HepG2 (cell line): ENCODE data around the gene TMEM171. TPM values are rescaled to one million over a fixed set of nuclear protein-coding genes. Genes with fewer than 3 reads are reported as not detected.

Source experiments
- ATAC-seq: fragments of 200-7000 bp; cut with Tn5 transposase; 3 replicates; pipeline ENCODE4 v1.9.1; 2020; ENCODE audit warnings: mild to moderate bottlenecking, moderate library complexity
- BruUV-seq: library from RNA; stranded (reverse); fragments of 400-500 nt; replicated peaks from 2 replicates; lab custom pipeline; 2021; lab: Mats Ljungman, UMichigan
- CTCF ChIA-PET: fragments of 300-600 bp; formaldehyde crosslinking; extraction: SDS; loops from one replicate; lab custom pipeline; 2021; ENCODE audit warnings: low total read pairs, inconsistent platforms, low intra/inter-chr PET ratio; lab: Yijun Ruan, JAX
- POLR2A ChIA-PET: fragments of 350-600 bp; sonication (Branson Sonifier 250); formaldehyde crosslinking; loops from one replicate; lab custom pipeline; 2020; ENCODE audit warnings: antibody characterized with exemption, inconsistent platforms; lab: Yijun Ruan, JAX
- DNase-seq: peaks from one replicate; pipeline ENCODE4 v3.0.0-alpha.2; 2015; ENCODE audit warnings: low spot score
- FAIRE-seq: peaks from 3 replicates; lab custom pipeline; 2011; peaks lifted over from hg19 to GRCh38; lab: Jason Lieb, UNC
- H2AFZ ChIP-seq: one replicate; pipeline ENCODE4 v1.6.1; 2011; ENCODE audit warnings: low read length, inconsistent platforms
- H3K27ac ChIP-seq: fragments of 300-600 bp; 3 replicates; pipeline ENCODE4 v1.8.0; 2011; ENCODE audit warnings: mixed run types, mild to moderate bottlenecking, mixed read lengths, low read length, inconsistent platforms; ENCODE audit not compliant: insufficient read depth; ENCODE audit errors: extremely low read length
- H3K27me3 ChIP-seq, 2 experiments: fragments of 200-600 bp in 1 of 2; 2 replicates in 1 of 2; 3 replicates in 1 of 2; pipeline versions ENCODE4 v1.6.0 to v1.8.0; 2011; ENCODE audit warnings: low read length in 2 of 2, mild to moderate bottlenecking in 2 of 2, moderate library complexity in 2 of 2, inconsistent platforms in 1 of 2; ENCODE audit not compliant: insufficient read depth in 2 of 2, control insufficient read depth in 1 of 2
- H3K36me3 ChIP-seq, 2 experiments: fragments of 200-600 bp in 1 of 2; replicated peaks in 1 of 2; 2 replicates in 1 of 2; 3 replicates in 1 of 2; pipeline versions ENCODE4 v1.5.1 to v1.8.0; 2011; ENCODE audit warnings: low read length in 2 of 2, inconsistent platforms in 1 of 2; ENCODE audit not compliant: insufficient read depth in 2 of 2, control insufficient read depth in 1 of 2
- H3K4me1 ChIP-seq: 2 replicates; pipeline ENCODE4 v1.5.1; 2012; ENCODE audit warnings: low read length, inconsistent platforms; ENCODE audit not compliant: insufficient read depth
- H3K4me2 ChIP-seq: 2 replicates; pipeline ENCODE4 v1.6.0; 2011; ENCODE audit warnings: low read depth, low read length, inconsistent platforms
- H3K4me3 ChIP-seq, 3 experiments: fragments of 200-600 bp in 1 of 3; sonication (generic), shearing (Covaris generic) in 1 of 3; replicated peaks in 1 of 3; 2 replicates each; pipeline ENCODE4 v1.5.1; 2011 to 2016; ENCODE audit warnings: low read length in 3 of 3, inconsistent platforms in 2 of 3, low read depth in 2 of 3, mild to moderate bottlenecking in 2 of 3, control low read depth in 1 of 3, mixed read lengths in 1 of 3; ENCODE audit not compliant: insufficient read depth in 1 of 3
- H3K79me2 ChIP-seq: one replicate; pipeline ENCODE4 v1.6.1; 2011; ENCODE audit warnings: low read length, inconsistent platforms; ENCODE audit not compliant: insufficient read depth
- H3K9ac ChIP-seq: 2 replicates; pipeline ENCODE4 v1.6.0; 2011; ENCODE audit warnings: mild to moderate bottlenecking, low read depth, low read length, inconsistent platforms; ENCODE audit not compliant: insufficient read depth
- H3K9me3 ChIP-seq: 2 replicates; pipeline ENCODE4 v1.5.1; 2012; ENCODE audit warnings: mild to moderate bottlenecking, low read length
- H4K20me1 ChIP-seq: 2 replicates; pipeline ENCODE4 v1.6.0; 2011; ENCODE audit warnings: inconsistent platforms, mild to moderate bottlenecking, low read length, moderate library complexity; ENCODE audit not compliant: insufficient read depth
- HOMEZ ChIP-seq: IDR thresholded peaks from 2 replicates; pipeline ENCODE4 v1.6.1; 2016; ENCODE audit warnings: low read depth
- HOXA7 ChIP-seq: sonication (generic); formaldehyde crosslinking; IDR thresholded peaks from 2 replicates; pipeline ENCODE4 v1.8.1; 2022; ENCODE audit warnings: mild to moderate bottlenecking, missing genetic modification reagents, moderate library complexity
- IRX3 ChIP-seq: sonication (generic); formaldehyde crosslinking; IDR thresholded peaks from 2 replicates; pipeline ENCODE4 v1.8.1; 2023; ENCODE audit warnings: mild to moderate bottlenecking, low read depth, missing genetic modification reagents, borderline replicate concordance
- MAFG ChIP-seq: sonication (generic); formaldehyde crosslinking; IDR thresholded peaks from 2 replicates; pipeline ENCODE4 v1.5.1; 2020; ENCODE audit warnings: mild to moderate bottlenecking, missing genetic modification reagents
- MXD3 ChIP-seq: IDR thresholded peaks from 2 replicates; pipeline ENCODE4 v1.6.1; 2016; ENCODE audit warnings: mild to moderate bottlenecking, missing biosample characterization, missing genetic modification reagents
- PRDM10 ChIP-seq: sonication (generic); formaldehyde crosslinking; IDR thresholded peaks from 2 replicates; pipeline ENCODE4 v1.4.0; 2020; ENCODE audit warnings: low read depth, missing genetic modification reagents
- RFX1 ChIP-seq: fragments of 450-650 bp; IDR thresholded peaks from 2 replicates; pipeline ENCODE4 v1.6.1; 2017
- THYN1 ChIP-seq: sonication (generic); formaldehyde crosslinking; IDR thresholded peaks from 2 replicates; pipeline ENCODE4 v1.8.1; 2023; ENCODE audit warnings: low read depth, mild to moderate bottlenecking, moderate library complexity, missing genetic modification reagents, borderline replicate concordance
- ZNF160 ChIP-seq: sonication (generic); formaldehyde crosslinking; IDR thresholded peaks from 2 replicates; pipeline ENCODE4 v1.8.0; 2022; ENCODE audit warnings: mild to moderate bottlenecking, inconsistent platforms, missing genetic modification reagents
- ZNF275 ChIP-seq: sonication (generic); formaldehyde crosslinking; IDR thresholded peaks from 2 replicates; pipeline ENCODE4 v1.8.0; 2022; ENCODE audit warnings: missing genetic modification reagents, mild to moderate bottlenecking, inconsistent platforms, borderline replicate concordance
- ZNF30 ChIP-seq: sonication (generic); formaldehyde crosslinking; IDR thresholded peaks from 2 replicates; pipeline ENCODE4 v1.5.0; 2020; ENCODE audit warnings: mild to moderate bottlenecking, missing genetic modification reagents
- ZNF550 ChIP-seq: sonication (generic); formaldehyde crosslinking; IDR thresholded peaks from 2 replicates; pipeline ENCODE4 v1.4.0; 2020; ENCODE audit warnings: mild to moderate bottlenecking, missing genetic modification reagents, borderline replicate concordance
- WGBS: methylation state at CpG from one replicate; pipeline ENCODE4 v1.1.6; 2017; ENCODE audit warnings: low lambda C conversion rate; 5-methylcytosine and 5-hydroxymethylcytosine counted together
- in situ Hi-C: cut with HindIII; loops from 2 replicates; pipeline ENCODE4 v1.10.0; 2017; ENCODE audit warnings: low pct_unique_long_range_greater_than_20kb; ENCODE audit not compliant: extremely low pct_ligation_motif_present
- intact Hi-C: fragments of 100-400 bp; cut with micrococcal nuclease; formaldehyde crosslinking; loops from one replicate; pipeline ENCODE4 v1.10.0; 2022; ENCODE audit not compliant: unreplicated experiment
- polyA plus RNA-seq, 8 experiments: library from polyadenylated mRNA; depleted of rRNA in 3 of 8; stranded (reverse) in 7 of 8; unstranded in 1 of 8; fragments of >200 nt; fragmentation: Illumina TruSeq in 4 of 8; extraction: Trizol in 4 of 8; gene quantifications; 2 replicates each; pipeline versions ENCODE4 v1.2.1 to v1.2.3, GENCODE V29; 2011 to 2016; ENCODE audit warnings: low read depth in 4 of 8, missing spikeins in 1 of 8, mixed read lengths in 1 of 8; ENCODE audit not compliant: insufficient read depth in 1 of 8
- total RNA-seq, 5 experiments: library from RNA; depleted of rRNA; stranded (reverse); fragments of >200 nt; fragmentation: Illumina TruSeq; extraction: Trizol; gene quantifications; 2 replicates each; pipeline ENCODE4 v1.2.3, GENCODE V29; 2016; ENCODE audit warnings: low read depth in 1 of 5

The TMEM171 gene
- total and polyA plus RNA-seq, 2 of the 13 experiments (the other 11 are each of a cell fraction or from before 2014, with no cell fraction given) = 0.12 TPM; not detected in 1

- Histone ChIP-seq H3K4me1 (no peaks in the 10 kb centered on the region), H3K4me3 (no peak overlapping the region), H3K9ac (no peak overlapping the region), H3K36me3 (no peaks in the 10 kb centered on the region), H3K27ac (no peak overlapping the region), H3K4me2 (no peak overlapping the region), H3K27me3 (peaks cover 6 to 54% of the 10 kb centered on the region in 2 experiments), H2AFZ (no peak overlapping the region), H3K9me3 (no peaks in the 10 kb centered on the region), H4K20me1 (no peaks in the 10 kb centered on the region), H3K79me2 (no peaks in the 10 kb centered on the region)
- ChIA-PET CTCF (no interaction called here), POLR2A (no interaction called here)
- DNase-seq = no peak
- no peak for ATAC-seq
- 0% methylated on average over 1 of the region's 1 CpG for WGBS
- no peak for TF ChIP-seq ZNF550 (CRISPR knock-in tag)
- TF ChIP-seq ZNF30 (CRISPR knock-in tag) = no peak
- no peak for TF ChIP-seq RFX1
- no peak for TF ChIP-seq MXD3 (CRISPR knock-in tag)
- no peak for TF ChIP-seq HOXA7 (CRISPR knock-in tag)
- no peak for TF ChIP-seq ZNF160
- TF ChIP-seq ZNF275 (CRISPR knock-in tag) = no peak
- BruUV-seq = no TSS peak
- no peak for FAIRE-seq
- intact Hi-C loops = no loop called here
- in situ Hi-C loops = no loop called here
Measured at GRCh38 chr5:73126957-73127356, 6.6 kb downstream of the TMEM171 start.

GRCh38 chr5:73129143-73129542 lies 8.8 kb downstream of the TMEM171 start:
- peak overlapping the region; percentile 32; the same call in 1 of the 2 replicates for H3K4me2 ChIP-seq
- H3K4me1 ChIP-seq = no peaks in the 10 kb centered on the region
- no TSS peak for BruUV-seq
- intact Hi-C loops (no loop called here), in situ Hi-C loops (no loop called here)
- ATAC-seq (no peak), FAIRE-seq (no peak), DNase-seq (no peak)
- no peak overlapping the region; a peak in 1 of 6 replicates for H3K4me3 ChIP-seq
- H3K9me3 ChIP-seq = no peaks in the 10 kb centered on the region
- WGBS = 10% methylated on average over 5 of the region's 5 CpGs
- no peak overlapping the region for H3K27ac ChIP-seq
- H4K20me1 ChIP-seq = no peaks in the 10 kb centered on the region
- POLR2A ChIA-PET = no interaction called here
- CTCF ChIA-PET = no interaction called here
- no peaks in the 10 kb centered on the region for H3K36me3 ChIP-seq
- H3K9ac ChIP-seq = no peak overlapping the region
- H3K79me2 ChIP-seq = no peaks in the 10 kb centered on the region
- H3K27me3 ChIP-seq = peaks cover 2 to 36% of the 10 kb centered on the region in 2 experiments
- no peak overlapping the region for H2AFZ ChIP-seq
- TF ChIP-seq THYN1 (no peak), MAFG (no peak), HOMEZ (CRISPR knock-in tag) (no peak), PRDM10 (CRISPR knock-in tag) (no peak), IRX3 (CRISPR knock-in tag) (no peak)
